ENCODE results near the gene RAB13.

RAB13 gene

DNA sequence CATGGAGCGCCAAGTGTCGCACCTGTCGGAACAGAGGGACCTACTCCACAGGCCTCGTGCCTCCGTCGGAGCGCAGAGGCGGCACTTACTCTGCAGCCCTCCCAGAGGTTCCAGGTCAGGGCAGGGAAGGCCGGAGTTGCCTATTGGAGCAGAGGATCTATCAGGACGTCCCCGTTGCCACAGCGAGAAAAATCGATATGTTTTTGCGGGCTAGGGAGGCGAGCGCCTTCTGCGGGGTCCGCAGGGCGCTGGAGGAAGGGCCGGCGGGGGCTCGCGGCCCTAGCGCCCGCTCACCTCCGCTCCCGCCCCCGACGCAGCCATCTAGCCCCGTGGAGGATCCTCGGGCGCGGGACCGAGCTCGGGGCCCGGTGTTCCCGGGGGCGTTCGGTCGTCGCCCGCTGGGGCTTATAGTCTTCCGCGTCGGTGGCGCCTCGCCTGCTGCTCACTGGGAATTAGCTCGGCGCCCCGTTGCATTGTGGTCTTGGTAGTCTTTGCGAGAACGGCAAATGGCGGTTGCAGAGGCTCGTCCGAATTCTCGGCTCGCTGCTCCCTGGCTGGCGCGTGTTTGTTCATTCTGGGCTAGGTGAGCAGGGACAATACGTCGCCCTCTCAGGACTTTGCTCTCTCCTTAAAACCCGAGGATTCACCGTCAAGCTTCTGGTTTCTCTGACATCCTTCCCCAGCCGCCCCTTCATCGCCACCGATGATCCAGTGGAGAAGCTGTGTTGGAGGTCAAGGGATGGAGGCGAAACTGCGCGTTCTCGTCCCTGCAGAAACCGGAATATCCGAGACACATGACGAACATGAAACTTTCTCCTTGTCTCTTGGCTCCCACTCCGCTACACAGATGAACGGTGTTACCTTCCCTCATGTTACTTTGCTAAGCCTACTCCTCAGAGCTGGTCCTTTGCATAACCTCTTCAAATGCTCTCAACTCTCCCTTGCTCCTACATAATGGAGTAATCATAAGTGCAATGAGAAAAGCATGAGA, 8.6 kb downstream of the RAB13 start, which contains the start of gene JTB:
Gene JTB (minus strand): TSS at position 425 of the 991 bp plus-strand sequence. CDS start 422 bp downstream, at position 3.
- FAIRE-seq, result no peak

DNA sequence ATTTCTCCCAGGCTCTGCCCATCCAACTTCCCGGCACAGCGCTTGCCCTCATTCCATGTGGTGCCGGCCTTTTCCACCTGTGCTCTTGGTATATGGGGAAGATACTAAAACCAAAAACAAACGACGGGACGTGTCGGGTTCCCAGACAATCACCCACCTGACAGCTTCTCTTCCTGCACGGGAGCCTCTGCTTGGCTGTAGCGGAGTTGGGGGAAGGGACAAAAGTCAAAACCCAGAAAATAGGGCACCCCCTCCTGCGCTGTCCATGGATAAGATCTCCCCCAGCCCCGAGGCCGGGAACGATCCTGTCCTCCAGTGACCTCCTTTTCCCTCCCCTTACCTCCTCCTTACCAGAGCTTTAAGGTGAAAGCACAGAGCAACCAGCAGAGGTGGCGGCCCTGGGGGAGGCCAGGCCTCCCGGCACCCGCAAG, 9.3 kb downstream of the RAB13 start:
- FAIRE-seq, result no peak

DNA sequence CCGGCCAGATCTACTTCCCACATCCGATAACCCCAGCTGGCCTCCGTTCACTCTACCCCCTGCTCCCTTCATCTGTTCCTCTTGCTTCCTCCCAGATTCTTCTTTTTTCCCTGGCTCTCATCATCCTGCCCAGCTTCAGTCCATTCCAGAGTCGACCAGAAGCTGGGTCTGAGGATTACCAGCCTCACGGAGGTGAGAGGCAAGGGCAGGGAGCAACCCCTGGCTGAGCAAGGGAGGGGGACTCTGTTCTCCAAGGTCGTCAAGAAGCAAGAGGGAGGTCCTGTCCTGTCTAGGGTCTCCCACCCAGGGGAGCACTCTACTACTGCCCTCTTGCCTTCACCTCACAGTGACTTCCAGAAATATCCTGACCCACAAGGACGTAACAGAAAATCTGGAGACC, 12.6 kb downstream of the RAB13 start:
- no peak for FAIRE-seq

DNA sequence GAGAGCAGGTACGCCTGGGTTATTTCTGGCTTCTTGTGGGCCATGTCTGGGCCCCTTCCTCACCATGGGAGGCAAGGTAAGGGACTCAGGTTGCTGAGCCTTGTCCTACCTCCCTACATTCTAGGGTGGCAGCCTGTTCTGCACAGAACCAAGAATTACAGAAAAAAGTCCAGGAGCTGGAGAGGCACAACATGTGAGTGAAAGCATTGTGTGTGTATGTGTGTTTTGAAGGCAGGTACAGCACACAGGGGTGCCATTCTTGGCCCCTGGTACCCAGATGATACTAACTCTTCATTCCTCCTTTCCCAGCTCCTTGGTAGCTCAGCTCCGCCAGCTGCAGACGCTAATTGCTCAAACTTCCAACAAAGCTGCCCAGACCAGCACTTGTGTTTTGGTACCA, 13.1 kb downstream of the RAB13 start:
- FAIRE-seq, result no peak

DNA sequence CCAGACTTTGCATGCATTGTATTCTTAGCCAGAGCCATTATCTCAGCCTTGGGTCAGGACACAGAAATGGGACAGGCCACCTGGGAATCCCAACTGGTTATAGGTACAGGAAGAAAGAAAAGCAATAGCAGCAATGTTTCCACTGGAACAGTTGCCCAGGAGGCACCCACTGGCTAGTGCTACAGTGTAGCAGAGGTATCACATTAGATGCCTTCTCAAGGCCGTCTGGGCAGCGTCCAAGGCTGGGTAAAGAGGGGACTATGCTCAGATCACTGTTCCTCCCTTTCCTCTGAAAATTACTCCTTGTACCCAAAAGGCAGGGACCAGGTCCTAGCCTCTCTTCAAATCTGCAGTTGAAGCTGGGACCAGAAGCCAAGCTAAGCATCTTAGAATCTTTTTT, 15.8 kb downstream of the RAB13 start:
- FAIRE-seq, result no peak

DNA sequence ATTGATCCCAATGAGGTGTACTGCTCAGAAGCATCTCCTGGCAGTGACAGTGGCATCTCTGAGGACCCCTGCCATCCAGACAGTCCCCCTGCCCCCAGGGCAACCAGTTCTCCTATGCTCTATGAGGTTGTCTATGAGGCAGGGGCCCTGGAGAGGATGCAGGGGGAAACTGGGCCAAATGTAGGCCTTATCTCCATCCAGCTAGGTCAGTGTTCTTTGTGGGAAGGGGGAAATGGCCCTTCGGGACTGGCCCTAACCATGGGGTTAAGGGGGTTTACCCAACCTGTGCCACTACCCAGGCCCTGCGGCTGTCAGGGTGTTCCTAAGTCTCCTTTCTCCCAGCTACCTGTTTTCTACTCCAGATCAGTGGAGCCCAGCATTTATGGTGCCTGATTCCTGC, 17.2 kb downstream of the RAB13 start:
- no peak for FAIRE-seq

DNA sequence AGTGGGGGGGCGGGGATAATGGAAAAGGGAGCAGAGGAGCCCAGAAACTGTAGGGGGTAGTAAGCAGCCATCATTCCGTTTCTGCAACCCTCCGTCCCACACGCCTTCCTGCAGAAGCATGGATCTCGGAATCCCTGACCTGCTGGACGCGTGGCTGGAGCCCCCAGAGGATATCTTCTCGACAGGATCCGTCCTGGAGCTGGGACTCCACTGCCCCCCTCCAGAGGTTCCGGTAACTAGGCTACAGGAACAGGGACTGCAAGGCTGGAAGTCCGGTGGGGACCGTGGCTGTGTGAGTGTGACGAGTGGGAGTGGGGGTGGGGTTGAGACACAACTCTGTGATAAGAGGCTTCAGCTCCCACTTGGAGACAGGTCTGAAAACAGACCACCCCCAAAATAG, 17.7 kb downstream of the RAB13 start:
- no peak for FAIRE-seq

DNA sequence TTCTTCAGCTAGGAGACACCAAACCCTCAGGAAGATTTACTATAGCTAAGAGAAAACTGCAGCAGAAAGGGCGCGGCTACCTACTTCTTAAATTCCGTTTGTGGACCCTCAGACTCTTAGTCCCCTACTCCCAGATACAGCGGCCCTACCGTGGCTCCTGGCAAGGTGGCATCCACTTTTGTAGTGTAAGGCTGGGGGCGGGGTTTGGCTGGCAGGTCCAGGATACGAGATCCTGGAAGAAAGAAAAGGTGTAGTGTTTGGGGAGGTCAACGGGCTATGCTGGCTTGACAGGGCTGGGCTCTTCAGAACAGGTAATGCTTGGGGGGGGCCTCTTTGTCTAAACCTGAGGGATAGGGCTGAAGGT, 18.2 kb downstream of the RAB13 start:
- FAIRE-seq, result no peak

DNA sequence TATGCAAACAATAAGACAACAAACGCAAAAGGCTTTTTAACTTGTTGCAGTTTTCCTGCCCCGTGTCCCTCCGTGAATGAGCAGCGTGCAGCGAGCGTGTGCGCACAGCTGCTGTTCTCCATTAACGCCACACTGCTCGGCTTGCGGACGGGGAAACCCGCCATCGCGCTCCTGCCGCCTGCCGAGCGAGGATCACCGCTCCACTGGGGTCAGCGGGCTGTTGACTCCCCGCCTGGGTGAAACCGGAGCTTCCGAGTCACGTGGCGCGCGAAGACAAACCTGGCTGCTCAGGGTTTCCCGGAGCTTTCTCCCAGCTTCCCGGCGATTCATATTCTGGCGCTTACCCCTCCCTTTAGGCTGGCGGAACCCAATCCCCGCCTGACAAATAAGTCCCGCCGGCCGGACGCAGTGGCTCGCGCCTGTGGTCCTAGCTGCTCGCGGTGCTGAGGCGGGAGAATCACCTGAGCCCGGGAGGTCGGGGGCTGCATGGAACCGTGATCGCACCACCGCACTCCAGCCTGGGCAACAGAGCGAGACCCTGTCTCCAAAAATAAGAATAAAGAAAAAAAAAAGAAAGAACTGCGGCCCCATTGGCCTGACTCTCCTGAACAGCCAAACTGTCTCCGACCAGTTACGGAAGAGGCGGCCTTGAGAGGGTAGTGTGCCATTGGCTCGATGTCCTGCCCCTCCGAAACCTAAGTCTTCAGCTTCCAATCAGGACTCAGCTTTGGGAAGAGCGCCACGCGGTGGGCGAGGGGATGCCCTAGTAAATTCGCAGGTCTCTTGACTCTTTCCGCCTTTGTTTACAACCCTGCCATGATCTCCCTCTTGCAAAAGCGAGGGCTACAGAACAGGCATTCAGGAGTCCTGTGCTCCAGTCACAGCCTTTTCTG, 18.8 kb downstream of the RAB13 start, which contains the start of gene CREB3L4:
Gene CREB3L4 (plus strand): TSS at position 796 of the 893 bp plus-strand sequence. CDS start 624 bp downstream, outside the sequence.
- FAIRE-seq, result peak; percentile 92

DNA sequence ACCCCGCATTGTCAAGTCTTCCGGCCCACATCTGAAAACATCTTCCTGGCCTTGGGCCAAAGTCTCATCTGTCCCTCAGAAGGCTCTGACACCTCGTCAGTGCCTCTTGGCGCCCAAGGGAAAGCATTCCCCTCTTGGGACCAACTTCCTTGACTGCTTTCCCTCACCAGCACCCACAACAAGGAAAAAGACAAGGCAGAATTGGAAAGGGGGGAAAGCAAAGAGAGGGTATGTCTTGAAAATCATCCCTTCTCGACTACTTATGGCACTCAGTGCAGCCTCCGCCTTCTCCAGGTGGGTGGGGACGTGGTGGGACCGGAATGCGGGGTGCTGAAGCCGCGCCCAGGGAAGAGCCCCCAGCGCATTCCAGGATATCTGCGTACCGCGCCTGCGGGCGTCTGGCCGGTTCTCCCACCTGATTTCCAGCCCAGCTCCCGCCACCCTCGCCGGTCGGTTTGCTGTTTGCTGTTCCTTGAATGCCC, 22.2 kb downstream of the RAB13 start:
- no peak for FAIRE-seq

DNA sequence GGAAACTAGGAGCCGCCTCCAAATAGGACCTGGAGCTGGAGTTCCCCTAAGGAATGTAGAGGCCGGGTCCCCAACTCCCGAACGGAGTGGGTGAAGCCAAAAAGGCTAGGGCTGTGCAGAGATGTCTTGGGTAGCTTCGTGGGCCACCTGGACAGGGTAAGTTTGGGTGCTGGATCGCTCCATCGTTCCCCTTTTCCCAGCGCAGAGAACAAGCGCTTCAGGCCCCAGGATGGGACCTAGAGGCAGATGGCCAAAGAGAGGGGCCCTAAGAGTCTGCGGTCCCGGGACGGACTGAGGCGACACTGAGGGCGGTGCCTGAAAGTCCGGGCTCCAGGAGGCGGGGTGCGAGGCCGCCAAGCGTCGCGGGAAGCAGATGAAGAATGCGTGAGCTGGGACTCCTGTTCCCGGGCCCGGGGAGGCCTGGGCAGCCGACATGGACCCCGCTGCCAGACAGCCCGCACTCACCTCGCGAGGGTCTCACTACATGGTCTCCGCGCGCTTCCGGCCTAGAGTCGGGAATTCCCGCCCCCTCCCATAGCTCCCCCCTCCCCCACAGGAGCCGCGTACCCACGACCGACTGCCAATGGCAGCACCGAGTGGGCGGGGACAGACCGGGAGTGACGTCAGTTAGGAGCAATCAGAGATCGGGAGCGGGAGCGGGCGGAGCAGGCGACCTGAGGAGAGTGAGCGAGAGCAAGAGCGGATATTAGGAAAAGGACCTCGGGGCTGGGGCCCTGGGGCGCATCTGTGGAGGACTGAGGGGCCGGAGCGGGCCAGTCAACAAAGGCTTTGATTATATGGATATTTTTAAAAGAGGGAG, 22.9 kb downstream of the RAB13 start, which contains the start of gene SLC39A1:
Gene SLC39A1 (minus strand): TSS at position 508 of the 820 bp plus-strand sequence. CDS start 822 bp downstream, outside the sequence.
- peak; percentile 51 for FAIRE-seq

DNA sequence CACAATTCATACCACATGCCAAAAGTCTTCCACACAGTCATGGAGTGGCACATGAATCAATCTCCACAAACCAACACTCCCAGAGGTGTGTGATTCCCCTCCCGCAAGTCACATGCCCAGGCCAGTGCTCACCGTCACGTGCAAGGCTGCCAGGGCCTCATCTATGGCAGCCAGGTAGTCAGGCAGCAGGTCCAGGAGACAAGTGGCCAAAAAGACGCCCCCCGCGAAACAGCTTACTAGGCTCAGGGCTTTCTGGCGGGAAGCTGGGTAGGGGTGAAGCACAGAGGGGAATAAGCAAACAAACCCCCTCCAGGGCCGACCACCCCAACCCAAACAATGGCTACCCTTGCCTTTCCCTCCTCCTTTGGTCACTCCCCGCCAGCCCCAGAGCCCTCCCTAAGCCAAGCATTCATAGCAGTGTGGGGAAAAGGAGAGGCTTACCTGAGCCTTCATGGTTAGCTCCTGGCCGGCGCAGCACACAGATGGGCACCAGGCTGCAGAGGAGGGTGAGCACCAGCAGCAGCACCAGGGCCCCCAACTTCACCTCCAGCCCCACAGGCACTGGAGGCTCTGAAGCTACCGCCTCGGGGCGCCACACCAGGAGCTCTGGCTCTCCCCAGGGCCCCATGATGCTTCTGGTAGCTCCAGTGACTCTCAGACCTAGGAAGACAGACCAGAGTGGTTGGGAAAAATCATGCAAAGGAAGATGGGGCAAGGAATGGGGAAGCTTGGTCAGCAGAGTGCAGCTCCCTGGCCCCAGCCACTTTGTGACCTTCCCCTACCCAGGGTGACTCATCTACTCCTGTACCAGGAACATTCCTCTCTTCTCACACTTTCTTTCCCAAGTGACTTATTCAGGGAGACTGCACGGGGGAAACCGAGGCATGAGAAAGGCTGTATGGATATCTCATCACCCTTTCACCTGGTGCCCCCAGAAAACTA, 23.8 kb downstream of the RAB13 start:
- no peak for FAIRE-seq

DNA sequence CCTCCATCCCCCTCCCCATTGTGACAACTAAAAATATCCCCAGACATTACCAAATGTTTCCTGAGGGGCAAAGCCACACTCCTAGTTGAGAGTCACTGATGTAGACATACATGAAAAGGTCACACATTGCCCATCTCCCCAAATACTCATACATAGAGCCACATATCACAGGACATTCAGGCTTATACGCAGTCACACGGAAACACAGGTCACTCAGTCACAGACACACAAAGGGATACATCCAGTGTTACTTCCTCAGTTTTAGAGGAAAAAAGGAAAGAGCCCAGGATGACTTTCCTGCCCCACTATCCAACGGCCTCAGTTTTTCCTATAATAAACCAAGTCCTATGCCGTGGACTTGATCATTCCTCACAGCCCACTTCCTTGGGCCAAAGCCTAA, 24.7 kb downstream of the RAB13 start:
- FAIRE-seq, result no peak

DNA sequence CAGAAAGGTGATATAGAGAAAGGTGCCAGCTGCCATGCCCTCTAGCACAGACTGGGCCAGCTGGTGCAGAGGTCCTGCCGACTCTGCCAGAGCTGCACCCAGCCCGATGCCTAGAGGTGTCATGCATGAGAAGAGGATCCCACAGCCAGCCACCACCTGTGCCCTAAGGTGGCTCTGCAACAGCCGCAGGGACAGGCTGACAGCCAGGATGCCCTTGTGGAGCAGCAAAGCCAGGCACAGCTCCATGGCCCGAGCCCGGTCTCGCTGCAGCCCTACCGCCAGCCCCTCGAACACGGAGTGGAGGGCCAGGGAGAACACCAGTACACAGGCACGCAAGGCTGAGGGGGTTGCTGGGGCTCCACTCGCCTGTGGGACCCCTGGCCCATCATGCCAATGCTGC, 25.9 kb downstream of the RAB13 start:
- no peak for FAIRE-seq

DNA sequence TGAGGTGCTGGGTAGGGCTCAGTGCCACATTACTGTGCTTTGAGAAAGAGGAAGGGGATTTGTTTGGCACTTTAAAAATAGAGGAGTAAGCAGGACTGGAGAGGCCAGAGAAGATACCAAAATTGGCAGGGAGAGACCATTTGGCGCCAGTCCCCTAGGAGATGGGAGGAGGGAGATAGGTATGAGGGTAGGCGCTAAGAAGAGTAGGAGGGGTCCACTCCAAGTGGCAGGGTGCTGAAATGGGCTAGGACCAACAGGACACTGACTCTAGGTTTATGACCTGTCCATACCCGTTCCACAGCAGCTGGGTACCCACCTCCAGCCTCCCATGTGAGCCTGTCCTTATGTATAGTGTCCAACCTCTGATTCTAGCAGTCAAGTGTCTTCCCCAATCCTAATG, 26.7 kb downstream of the RAB13 start:
- no peak for FAIRE-seq

DNA sequence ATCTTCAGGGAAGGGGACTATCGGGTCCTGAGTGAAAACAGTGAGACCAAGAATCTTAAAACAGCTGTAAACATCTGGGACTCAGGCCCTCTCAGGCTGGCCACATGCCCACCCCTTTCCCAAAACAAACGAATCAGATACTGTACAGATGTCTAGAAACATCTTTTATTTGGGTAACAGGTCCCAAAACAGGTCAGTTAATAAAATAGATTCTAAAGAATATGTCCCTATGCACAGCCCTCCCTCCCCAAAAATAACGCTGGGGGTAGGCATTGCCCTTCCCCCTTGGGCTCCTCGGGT, 27.2 kb downstream of the RAB13 start:
- no peak for FAIRE-seq

DNA sequence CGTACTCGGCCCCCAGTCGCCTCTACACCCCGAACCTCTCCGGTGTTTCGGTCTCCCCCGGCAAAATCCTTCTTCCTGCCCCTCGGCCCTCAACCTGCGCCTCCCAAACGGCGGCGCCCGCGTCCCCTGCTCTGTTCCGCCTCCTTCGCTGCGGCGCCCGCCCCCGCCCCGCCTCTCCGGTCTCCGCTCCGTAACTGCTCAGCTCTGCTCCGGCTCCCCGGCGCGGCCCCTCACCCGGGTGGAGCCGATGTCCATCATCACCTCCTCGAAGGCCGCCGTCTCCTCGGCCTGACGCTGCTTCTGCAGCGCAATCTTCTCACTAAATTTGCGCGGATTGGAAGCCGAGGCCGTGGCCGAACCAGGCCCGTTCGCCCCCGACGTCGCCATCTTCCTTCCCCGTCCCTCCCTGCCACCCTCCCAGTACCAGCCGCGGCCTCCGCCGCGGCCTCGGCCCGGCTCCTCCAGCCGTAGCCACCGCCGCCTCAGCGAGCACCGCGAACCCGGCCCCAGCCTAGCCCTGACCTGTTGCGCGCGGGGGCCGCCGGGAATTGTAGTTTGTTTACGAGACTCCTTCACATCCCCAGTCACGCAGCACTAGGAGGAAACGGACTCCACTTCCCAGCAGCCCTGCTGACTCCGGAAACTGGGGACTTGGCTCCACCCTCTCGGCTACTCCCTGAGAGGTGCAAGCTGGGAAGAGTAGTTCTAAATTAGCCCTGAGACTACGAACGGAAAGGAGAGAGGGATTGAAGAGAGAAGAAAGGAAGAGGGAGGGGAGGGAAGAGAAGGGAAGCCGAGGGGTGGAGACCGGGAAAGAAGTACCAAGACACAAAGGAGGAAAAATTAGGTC, 27.8 kb downstream of the RAB13 start, which contains the start of gene CRTC2:
Gene CRTC2 (minus strand): TSS at position 502 of the 850 bp plus-strand sequence. CDS start 115 bp downstream, at position 387.
- peak; percentile 90 for FAIRE-seq

DNA sequence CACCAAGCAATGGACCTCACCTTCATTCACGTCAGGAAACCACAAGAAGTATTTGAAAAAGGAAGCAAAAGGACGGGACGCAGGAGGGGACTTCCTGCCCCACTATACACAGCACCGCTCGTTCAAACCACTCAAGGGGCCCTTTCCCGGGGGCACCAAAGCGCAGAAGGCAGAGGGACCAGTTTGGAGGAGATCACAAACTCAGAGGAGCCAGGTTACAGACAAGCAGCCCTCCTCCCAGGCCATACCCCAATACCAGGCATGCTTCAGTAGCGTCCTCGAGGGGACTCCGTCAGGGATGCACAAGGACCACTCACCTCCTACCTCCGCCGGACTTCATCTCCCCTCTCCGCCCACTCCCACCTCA, 28.4 kb downstream of the RAB13 start:
- FAIRE-seq, result no peak

DNA sequence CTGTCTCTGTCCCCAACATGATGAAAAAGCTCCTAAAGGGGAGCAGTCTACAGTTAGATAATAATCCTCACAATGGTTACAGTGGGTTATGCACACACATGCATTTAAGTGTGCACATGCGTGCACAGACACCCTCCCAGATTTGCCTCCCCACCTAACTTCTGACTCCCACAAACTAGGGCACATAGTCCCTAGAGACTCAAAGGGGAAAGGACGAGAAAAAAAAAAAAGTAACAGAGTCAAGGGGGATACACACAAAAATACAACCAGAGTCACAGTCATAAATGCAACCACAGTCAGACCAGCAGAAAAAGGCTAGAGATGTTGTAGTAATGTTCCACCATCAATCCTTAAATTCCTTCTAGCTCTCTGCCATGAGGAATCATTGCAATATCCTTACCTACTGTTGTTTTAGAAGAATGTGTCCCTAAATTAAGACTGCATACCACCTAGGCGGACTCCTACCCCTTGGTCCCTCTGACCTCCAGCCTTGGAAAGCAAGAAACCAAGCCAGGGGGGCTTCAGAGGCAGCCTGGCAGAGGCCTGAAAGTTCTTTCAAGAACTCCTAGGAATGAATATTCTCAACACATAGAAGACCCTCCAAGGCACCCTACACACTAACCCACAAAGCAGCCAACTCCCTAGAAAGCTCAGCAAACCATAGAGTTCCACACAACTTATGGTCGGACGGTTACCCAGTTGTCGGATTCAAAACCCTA, 29.0 kb downstream of the RAB13 start:
- no peak for FAIRE-seq

Measured in A204.1 (cell line).